ENCODE data around the gene F12.

DNA sequence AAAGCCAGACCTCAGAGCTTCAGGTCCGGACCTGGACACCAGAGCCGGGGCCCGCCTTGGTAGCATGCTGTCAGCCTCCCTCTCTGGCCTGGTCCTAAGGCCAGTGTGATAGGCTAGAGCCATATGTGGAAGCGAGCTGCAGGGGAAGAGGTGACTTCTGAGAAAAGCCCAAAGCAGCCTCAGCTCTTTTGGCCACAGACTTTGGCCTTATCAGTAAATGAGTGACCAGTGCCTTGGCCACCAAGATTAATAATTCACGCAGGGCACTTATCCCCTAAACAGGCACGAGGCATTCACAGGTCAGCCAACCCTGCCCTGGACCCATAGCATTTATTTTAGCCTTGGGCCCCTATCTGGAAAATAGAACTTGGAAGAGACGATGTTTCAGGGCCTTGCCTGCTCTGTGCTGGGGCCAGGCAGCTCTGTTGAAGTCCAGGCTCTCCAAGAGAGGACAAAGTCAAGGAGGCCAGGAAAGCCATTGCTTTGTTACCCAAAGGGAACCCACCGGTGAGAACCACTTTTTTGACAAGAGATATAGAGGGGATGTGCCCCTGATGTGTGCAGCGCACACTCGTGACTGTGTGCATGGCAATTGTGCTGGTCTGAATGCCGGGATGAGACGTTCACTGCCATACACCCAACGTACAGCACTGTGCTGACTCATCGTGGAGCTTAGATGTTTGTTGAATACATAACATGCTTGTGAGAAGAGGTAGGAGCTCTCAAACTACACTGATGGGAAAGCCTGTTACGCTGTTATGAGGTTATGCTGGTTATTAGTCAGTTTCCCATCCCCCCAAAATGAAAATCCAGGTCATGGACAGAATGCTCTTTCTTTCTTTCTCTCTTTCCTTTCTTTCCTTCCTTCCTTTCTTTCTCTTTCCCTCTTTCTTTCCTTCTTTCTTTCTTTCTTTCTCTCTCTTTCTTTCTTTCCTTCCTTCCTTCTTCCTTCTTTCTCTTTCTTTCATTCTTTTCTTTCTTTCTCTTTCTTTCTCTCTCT is 30.2 kb downstream of the F12 start:
- TF ChIP-seq, protein P1, sequence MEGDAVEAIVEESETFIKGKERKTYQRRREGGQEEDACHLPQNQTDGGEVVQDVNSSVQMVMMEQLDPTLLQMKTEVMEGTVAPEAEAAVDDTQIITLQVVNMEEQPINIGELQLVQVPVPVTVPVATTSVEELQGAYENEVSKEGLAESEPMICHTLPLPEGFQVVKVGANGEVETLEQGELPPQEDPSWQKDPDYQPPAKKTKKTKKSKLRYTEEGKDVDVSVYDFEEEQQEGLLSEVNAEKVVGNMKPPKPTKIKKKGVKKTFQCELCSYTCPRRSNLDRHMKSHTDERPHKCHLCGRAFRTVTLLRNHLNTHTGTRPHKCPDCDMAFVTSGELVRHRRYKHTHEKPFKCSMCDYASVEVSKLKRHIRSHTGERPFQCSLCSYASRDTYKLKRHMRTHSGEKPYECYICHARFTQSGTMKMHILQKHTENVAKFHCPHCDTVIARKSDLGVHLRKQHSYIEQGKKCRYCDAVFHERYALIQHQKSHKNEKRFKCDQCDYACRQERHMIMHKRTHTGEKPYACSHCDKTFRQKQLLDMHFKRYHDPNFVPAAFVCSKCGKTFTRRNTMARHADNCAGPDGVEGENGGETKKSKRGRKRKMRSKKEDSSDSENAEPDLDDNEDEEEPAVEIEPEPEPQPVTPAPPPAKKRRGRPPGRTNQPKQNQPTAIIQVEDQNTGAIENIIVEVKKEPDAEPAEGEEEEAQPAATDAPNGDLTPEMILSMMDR (IDR thresholded peaks at IDR 0.05): no peak
- TF ChIP-seq EP300 (IDR thresholded peaks at IDR 0.05): no peak

All from gastroesophageal sphincter (tissue), 3 donors.